ENCODE results near the gene GPAM. TPM values are rescaled to one million over a fixed set of nuclear protein-coding genes. Genes with fewer than 3 reads are reported as not detected.

Gene GPAM
- total and polyA plus RNA-seq, 12 donors = 10.7 to 36.6 (median 20.6) TPM

- Histone ChIP-seq H3K36me3 (peaks cover 0 to 100% (median 53%) of the 10 kb centered on the region in 9 donors), H3K9me3 (no peaks in the 10 kb centered on the region), H3K4me1 (no peaks in the 10 kb centered on the region), H3K27ac (no peak overlapping the region), H3K27me3 (no peaks in the 10 kb centered on the region), H3K4me3 (no peak overlapping the region)
- ATAC-seq (no peak), DNase-seq (no peak)
- WGBS, 2 donors = 89 to 96% methylated on average over 3 of the region's 3 CpGs
- intact Hi-C loops (cut with DNase I) = no loop called here
- no peak for TF ChIP-seq CTCF (IDR thresholded peaks at IDR 0.05)
Measured at GRCh38 chr10:112160834-112161233, 22.7 kb downstream of the GPAM start.

- TF ChIP-seq CTCF (IDR thresholded peaks at IDR 0.05) = no peak
- WGBS, 2 donors = 98% methylated on average over 8 of the region's 8 CpGs
- no peak for ATAC-seq
- H3K4me3 ChIP-seq = no peak overlapping the region
- peaks cover 0 to 100% (median 52%) of the 10 kb centered on the region in 9 donors for H3K36me3 ChIP-seq
- no peak for DNase-seq
- H3K4me1 ChIP-seq = no peaks in the 10 kb centered on the region
- no peaks in the 10 kb centered on the region for H3K27me3 ChIP-seq
- H3K9me3 ChIP-seq = no peaks in the 10 kb centered on the region
- no peak overlapping the region for H3K27ac ChIP-seq
- intact Hi-C loops (cut with DNase I) = no loop called here
Measured at GRCh38 chr10:112159469-112159868, 24.1 kb downstream of the GPAM start.

GRCh38 chr10:112151524-112152039 is 32.0 kb downstream of the GPAM start:
- DNase-seq (no peak), ATAC-seq (no peak)
- intact Hi-C loops (cut with DNase I) = no loop called here
- Histone ChIP-seq H3K9me3 (no peaks in the 10 kb centered on the region), H3K27ac (no peak overlapping the region), H3K36me3 (peaks cover 0 to 93% (median 20%) of the 10 kb centered on the region in 9 donors), H3K4me3 (no peak overlapping the region), H3K27me3 (no peaks in the 10 kb centered on the region), H3K4me1 (no peaks in the 10 kb centered on the region)
- WGBS, 2 donors = 91 to 94% methylated on average over 4 of the region's 4 CpGs
- TF ChIP-seq CTCF (IDR thresholded peaks at IDR 0.05) = no peak

GRCh38 chr10:112148331-112148730 is 35.2 kb downstream of the GPAM start:
- Histone ChIP-seq H3K9me3 (no peaks in the 10 kb centered on the region), H3K27me3 (no peaks in the 10 kb centered on the region), H3K36me3 (peaks cover 0 to 60% (median 8%) of the 10 kb centered on the region in 9 donors), H3K27ac (no peak overlapping the region), H3K4me1 (no peaks in the 10 kb centered on the region), H3K4me3 (no peak overlapping the region)
- TF ChIP-seq CTCF (IDR thresholded peaks at IDR 0.05) = no peak
- WGBS, 2 donors = 91% methylated on average over 3 of the region's 3 CpGs
- intact Hi-C loops (cut with DNase I) = no loop called here
- ATAC-seq (no peak), DNase-seq (no peak)
